ENCODE measurements around the gene APMAP.
"Not testable (repeated sequence)": the region's sequence is repeated elsewhere in the genome, so short reads cannot be mapped to it uniquely, and the experiment has no call there.

APMAP gene

DNA sequence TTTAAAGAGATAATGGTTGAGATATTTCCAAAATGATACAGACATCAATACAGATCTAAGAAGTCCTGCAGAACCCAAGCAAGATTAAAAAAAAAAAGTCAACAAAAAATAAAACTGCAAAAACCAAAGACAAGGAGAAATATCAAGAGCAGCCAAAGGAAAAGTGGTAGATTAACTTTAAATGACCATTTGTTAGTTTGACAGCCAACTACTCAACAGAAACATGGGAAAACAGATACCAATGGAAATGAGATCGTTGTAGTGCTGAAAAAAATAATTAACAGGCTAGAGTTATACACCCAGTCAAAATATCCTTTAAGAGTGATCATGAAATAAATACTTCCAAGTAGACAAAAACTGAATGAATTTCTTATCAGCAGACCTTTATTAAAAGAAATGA lies 10.5 kb upstream of the APMAP start:
- TF ChIP-seq, protein P1, sequence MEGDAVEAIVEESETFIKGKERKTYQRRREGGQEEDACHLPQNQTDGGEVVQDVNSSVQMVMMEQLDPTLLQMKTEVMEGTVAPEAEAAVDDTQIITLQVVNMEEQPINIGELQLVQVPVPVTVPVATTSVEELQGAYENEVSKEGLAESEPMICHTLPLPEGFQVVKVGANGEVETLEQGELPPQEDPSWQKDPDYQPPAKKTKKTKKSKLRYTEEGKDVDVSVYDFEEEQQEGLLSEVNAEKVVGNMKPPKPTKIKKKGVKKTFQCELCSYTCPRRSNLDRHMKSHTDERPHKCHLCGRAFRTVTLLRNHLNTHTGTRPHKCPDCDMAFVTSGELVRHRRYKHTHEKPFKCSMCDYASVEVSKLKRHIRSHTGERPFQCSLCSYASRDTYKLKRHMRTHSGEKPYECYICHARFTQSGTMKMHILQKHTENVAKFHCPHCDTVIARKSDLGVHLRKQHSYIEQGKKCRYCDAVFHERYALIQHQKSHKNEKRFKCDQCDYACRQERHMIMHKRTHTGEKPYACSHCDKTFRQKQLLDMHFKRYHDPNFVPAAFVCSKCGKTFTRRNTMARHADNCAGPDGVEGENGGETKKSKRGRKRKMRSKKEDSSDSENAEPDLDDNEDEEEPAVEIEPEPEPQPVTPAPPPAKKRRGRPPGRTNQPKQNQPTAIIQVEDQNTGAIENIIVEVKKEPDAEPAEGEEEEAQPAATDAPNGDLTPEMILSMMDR (IDR thresholded peaks at IDR 0.05): no peak
- Histone ChIP-seq H3K4me3 (ENCODE audit: low read depth in 1 of 2, low read length in 1 of 2) (no peak overlapping the region), H3K27me3 (no peaks in the 10 kb centered on the region)

DNA sequence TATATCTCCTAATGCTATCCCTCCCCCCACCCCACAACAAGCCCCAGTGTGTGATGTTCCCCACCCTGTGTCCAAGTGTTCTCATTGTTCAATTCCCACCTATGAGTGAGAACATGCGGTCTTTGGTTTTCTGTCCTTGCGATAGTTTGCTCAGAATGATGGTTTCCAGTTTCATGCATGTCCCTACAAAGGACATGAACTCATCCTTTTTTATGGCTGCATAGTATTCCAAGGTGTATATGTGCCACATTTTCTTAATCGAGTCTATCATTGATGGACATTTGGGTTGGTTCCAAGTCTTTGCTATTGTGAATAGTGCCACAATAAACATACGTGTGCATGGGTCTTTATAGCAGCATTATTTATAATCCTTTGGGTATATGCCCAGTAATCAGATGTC lies 8.8 kb upstream of the APMAP start:
- H3K4me1 ChIP-seq (ENCODE audit: control insufficient read depth in 1 of 2, insufficient read depth in 1 of 2, low read depth in 1 of 2, low read length in 1 of 2): peaks cover 0 to 13% of the 10 kb centered on the region in 2 experiments
- peaks cover 12% of the 10 kb centered on the region for H3K36me3 ChIP-seq
- H3K27ac ChIP-seq; H3K27me3 ChIP-seq; H3K4me3 ChIP-seq (ENCODE audit: low read depth in 1 of 2, low read length in 1 of 2); H3K9me3 ChIP-seq: not testable (repeated sequence)

More for the DNA sequence above, 10.5 kb upstream of the APMAP start:
- Histone ChIP-seq H3K27ac (no peak overlapping the region), H3K36me3 (peaks cover 29% of the 10 kb centered on the region), H3K4me1 (ENCODE audit: control insufficient read depth in 1 of 2, insufficient read depth in 1 of 2, low read depth in 1 of 2, low read length in 1 of 2) (peaks cover 0 to 5% of the 10 kb centered on the region in 2 experiments), H3K9me3 (no peaks in the 10 kb centered on the region)

DNA sequence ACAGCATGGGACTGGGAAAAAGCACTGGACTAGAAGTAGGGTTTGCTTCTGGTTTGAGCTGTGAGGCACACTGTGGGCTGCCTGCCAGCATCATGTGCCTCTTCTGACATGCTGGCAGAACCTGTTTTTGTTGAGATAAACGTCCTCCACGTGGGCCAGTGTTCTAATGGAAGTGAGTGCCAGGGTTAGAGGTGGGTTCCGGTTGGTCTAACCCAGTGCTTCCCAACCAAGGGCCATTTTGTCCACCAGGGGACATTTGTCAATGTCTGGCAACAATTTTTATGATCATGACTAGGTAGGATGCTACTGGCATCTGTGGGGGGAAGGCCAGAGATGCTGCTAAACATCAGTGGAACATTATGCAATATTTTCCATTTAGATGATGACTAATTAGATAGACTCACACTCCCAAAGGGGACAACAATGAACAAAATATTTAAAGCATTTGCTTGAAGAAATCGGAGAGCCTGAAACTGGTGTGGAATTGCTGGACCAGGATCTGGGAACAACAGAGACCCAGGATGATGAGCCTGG lies 7.8 kb upstream of the APMAP start:
- H3K27ac ChIP-seq: no peak overlapping the region
- H3K36me3 ChIP-seq: peaks cover 3% of the 10 kb centered on the region
- H3K9me3 ChIP-seq: no peaks in the 10 kb centered on the region
- H3K4me3 ChIP-seq (ENCODE audit: low read depth in 1 of 2, low read length in 1 of 2): no peak overlapping the region
- H3K27me3 ChIP-seq: peaks cover 6% of the 10 kb centered on the region
- H3K4me1 ChIP-seq (ENCODE audit: control insufficient read depth in 1 of 2, insufficient read depth in 1 of 2, low read depth in 1 of 2, low read length in 1 of 2): peaks cover 0 to 13% of the 10 kb centered on the region in 2 experiments
- TF ChIP-seq, protein P1 (IDR thresholded peaks at IDR 0.05): no peak

DNA sequence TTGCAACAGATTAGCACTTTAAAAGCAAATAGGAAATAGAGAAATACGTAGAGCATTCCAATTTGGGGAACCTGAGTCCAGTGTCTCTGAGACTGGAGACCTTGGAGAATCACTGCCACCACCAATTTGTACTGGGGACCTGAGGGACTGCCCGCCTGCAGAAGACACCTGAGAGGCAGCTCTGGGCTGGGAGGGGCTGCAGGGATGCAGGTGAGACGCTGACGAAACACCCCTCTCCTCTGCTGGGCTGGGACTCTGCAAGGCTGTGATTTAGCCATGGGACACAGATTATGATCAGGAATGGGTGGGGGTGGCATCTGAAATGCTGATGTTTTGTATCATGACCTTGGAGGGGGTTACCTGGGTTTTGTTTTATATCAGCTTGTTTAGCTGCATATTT lies 7.0 kb upstream of the APMAP start:
- Histone ChIP-seq H3K4me3 (ENCODE audit: low read depth in 1 of 2, low read length in 1 of 2) (no peak overlapping the region), H3K9me3 (no peaks in the 10 kb centered on the region), H3K27me3 (peaks cover 6% of the 10 kb centered on the region), H3K27ac (no peak overlapping the region), H3K36me3 (no peaks in the 10 kb centered on the region), H3K4me1 (ENCODE audit: control insufficient read depth in 1 of 2, insufficient read depth in 1 of 2, low read depth in 1 of 2, low read length in 1 of 2) (peaks cover 4 to 18% of the 10 kb centered on the region in 2 experiments)
- TF ChIP-seq, protein P1 (IDR thresholded peaks at IDR 0.05): no peak

DNA sequence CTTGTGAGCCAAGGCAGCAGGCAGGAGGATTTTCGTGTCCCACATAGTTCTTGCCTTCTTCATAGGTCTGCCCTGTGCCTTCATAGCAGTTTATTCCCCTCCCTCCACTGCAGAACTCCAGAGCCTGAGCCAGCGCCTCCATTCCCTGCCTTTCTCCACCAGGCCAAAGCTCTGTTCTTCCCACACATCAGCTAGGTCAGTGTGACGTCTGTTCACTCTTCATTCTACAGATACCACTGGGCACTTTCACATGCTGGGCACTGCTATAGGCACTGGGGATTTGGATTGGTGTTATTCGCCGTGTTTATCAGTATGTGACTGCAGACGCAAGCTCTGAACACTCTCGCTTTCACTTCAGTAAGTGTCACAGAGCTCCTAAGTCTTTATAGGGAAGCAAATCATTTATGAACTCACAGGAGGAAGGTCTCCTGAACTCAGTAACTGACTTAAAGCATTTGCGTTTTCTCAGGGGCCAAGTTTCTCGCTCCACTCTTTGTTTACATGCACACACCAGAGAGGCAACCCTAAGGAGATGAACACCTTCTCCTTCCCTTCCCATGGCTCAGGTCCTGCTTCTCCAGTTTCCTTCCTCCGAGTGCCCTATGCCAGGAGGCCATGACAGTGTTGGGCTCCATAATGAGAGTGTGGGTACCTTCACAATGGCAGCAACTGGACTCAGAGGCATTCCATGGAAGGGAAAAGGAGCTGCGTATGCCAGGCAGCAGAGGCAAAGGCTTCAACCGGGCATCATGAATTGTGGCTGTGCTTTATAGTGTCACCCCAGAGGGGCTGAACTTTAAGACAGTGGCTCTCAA lies 6.3 kb upstream of the APMAP start:
- TF ChIP-seq, protein P1 (IDR thresholded peaks at IDR 0.05): no peak
- peaks cover 6% of the 10 kb centered on the region for H3K27me3 ChIP-seq
- no peaks in the 10 kb centered on the region for H3K9me3 ChIP-seq
- H3K4me3 ChIP-seq (ENCODE audit: low read depth in 1 of 2, low read length in 1 of 2): no peak overlapping the region
- peaks cover 8 to 25% of the 10 kb centered on the region in 2 experiments for H3K4me1 ChIP-seq (ENCODE audit: control insufficient read depth in 1 of 2, insufficient read depth in 1 of 2, low read depth in 1 of 2, low read length in 1 of 2)
- H3K36me3 ChIP-seq: no peaks in the 10 kb centered on the region
- H3K27ac ChIP-seq: no peak overlapping the region

DNA sequence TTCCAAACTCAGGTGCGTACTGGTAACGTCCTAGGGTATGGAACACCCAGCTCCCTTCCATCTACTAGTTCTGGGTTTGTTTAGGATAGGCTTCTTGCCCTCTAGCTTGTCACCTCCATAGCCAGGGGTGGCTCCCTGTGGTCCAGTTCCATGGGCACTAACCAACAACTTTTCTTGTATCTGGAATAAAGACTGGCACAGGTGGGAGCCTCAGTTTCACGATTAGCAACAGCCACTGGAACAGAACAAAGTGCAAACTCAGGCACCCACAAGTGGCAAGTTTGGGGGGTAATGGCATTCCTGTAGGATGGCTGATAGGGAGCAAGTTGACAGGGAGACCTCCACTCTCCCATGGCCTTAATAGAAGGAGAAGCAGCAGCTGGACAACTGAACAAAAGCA lies 5.6 kb upstream of the APMAP start:
- Histone ChIP-seq H3K9me3 (no peaks in the 10 kb centered on the region), H3K4me1 (ENCODE audit: control insufficient read depth in 1 of 2, insufficient read depth in 1 of 2, low read depth in 1 of 2, low read length in 1 of 2) (peaks cover 12 to 31% of the 10 kb centered on the region in 2 experiments), H3K27ac (no peak overlapping the region), H3K27me3 (peaks cover 6% of the 10 kb centered on the region), H3K4me3 (ENCODE audit: low read depth in 1 of 2, low read length in 1 of 2) (no peak overlapping the region), H3K36me3 (no peaks in the 10 kb centered on the region)
- TF ChIP-seq, protein P1 (IDR thresholded peaks at IDR 0.05): no peak

Data from neutrophil (primary cell).